ENCODE data around the gene ITGB3.

DNA sequence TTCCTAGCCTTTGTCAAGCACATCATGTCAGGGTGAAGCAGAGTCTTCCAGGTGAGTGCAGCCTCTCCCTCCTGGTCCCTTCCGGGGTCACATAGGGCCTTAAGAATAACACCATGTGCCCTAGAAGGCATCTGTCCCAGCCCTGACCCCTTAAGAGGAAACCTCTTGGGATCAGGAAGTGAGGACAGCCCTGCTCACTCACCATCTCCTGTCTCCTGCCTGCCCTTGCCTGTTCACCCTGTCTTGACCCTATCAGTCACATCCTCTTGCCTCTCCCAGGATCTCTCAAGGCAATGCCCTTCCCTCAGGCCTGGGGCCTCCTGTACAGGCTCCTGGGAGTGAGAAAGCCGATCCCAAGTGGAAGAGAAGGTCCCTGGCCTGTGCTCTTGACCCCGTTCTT is 30.6 kb upstream of the ITGB3 start:
- TF ChIP-seq POLR2A (IDR thresholded peaks at IDR 0.05; ENCODE audit: control extremely low read depth in 1 of 2, low read depth in 2 of 2, low read length in 2 of 2) (no peak), CTCF (IDR thresholded peaks at IDR 0.05; ENCODE audit: control extremely low read depth in 1 of 3, insufficient read depth in 1 of 3, low read depth in 1 of 3, low read length in 3 of 3) (no peak), TAF1 (IDR thresholded peaks at IDR 0.05; ENCODE audit: low read depth, low read length) (no peak), GABPA (IDR thresholded peaks at IDR 0.05; ENCODE audit: borderline replicate concordance, insufficient read depth, low read length) (no peak), HDAC2 (IDR thresholded peaks at IDR 0.05; ENCODE audit: borderline replicate concordance in 1 of 2, low read depth in 2 of 2, low read length in 2 of 2) (no peak), KDM1A (IDR thresholded peaks at IDR 0.05; ENCODE audit: borderline replicate concordance, low read length) (no peak), GTF2F1 (IDR thresholded peaks at IDR 0.05; ENCODE audit: borderline replicate concordance, low read depth, low read length) (no peak), SP1 (IDR thresholded peaks at IDR 0.05; ENCODE audit: low read depth, low read length) (no peak), EP300 (IDR thresholded peaks at IDR 0.05; ENCODE audit: borderline replicate concordance in 1 of 2, low read depth in 2 of 2, low read length in 2 of 2) (no peak), SIX5 (IDR thresholded peaks at IDR 0.05; ENCODE audit: low read depth, low read length) (no peak), SUZ12 (IDR thresholded peaks at IDR 0.05; ENCODE audit: low read length) (no peak)
- TF ChIP-seq, protein P1, sequence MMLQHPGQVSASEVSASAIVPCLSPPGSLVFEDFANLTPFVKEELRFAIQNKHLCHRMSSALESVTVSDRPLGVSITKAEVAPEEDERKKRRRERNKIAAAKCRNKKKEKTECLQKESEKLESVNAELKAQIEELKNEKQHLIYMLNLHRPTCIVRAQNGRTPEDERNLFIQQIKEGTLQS (IDR thresholded peaks at IDR 0.05; ENCODE audit: insufficient read depth, low read depth, low read length): no peak
